Germinal center (tissue), 1 donor: ENCODE results near the gene TRIM17.

Experiments
- DNase-seq: peaks from one replicate; pipeline ENCODE4 v3.0.0; 2012; ENCODE audit warnings: mixed read lengths, low spot score

TRIM17 gene

DNA sequence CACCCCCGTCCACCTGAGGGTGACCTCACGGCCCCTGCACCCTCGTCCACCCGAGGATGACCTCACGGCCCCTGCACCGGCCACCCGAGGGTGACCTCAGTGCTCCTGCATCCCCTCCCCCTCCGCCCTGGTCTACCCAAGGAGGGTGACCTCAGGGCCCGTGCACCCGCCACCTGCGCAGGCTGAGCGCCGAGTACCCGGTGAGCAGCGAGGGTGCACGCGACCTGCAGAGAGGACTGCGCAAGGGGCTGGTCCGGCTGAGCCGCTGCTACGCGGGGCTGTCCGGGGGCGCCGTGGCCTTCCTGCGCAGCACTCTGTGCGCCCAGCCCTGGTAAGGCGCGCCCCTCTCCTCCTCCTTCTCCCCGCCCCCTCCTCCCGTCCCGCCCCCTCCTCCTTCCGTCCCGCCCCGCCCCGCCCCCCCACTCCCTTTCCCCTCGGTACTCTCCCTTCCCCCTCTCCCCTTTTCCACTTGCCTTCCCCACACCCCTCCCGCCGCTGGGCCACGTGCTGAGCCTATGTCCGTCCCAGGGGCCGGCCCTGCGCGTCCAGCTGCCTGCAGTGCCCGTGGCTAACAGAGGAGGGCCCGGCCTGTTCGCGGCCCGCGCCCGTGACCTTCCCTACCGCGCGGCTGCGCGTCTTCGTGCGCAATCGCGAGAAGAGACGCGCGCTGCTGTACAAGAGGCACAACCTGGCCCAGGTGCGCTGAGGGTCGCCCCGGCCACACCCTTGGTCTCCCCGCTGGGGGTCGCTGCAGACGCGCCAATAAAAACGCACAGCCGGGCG is 38.4 kb downstream of the TRIM17 start:
- DNase-seq: no peak

DNA sequence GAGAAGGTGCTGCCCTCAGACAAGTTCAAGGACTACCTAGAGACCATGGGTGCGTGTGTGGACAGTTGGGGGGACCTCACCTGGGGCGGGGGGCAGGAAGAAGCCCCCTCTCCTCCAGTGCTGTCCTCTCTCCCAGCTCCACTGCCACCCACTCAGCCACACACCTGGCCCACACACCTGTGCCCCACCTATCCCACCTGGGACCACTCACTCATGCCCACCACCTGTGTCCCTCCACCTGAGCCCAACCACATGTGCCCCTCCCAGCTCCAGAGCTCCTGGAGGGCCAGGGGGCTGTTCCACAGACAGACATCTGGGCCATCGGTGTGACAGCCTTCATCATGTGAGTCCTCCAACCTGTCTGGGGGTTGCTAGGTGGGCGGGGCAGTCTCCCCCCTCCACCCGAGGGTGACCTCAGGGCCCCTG is 39.0 kb downstream of the TRIM17 start:
- DNase-seq: no peak

GRCh38 chr1:228376651-228377631 is 39.7 kb downstream of the TRIM17 start:
- DNase-seq: no peak

GRCh38 chr1:228376262-228376628 is 40.4 kb downstream of the TRIM17 start:
- no peak for DNase-seq

DNA sequence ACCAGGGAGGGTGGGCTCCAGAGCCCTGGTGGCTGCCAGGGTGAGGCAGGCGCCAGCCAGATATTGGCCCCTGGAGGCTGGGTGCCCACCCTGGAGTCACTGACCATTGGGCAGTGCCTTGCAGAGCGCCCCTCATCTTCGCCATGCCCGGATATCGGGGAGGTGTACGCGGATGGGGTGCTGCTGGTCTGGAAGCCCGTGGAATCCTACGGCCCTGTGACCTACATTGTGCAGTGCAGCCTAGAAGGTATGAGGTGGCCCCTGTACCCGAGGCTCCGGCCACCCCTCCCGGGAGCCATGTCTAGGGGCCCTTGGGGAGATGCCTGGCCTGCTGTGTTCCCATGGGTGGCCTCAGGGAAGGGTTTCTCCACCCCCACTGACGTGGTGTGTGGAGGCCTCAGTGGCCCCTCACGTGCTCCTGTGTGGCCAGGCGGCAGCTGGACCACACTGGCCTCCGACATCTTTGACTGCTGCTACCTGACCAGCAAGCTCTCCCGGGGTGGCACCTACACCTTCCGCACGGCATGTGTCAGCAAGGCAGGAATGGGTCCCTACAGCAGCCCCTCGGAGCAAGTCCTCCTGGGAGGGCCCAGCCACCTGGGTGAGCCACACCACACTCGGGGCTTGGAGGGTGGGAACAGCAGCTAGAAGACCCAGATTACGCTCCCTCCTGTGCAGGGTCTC is 40.9 kb downstream of the TRIM17 start:
- no peak for DNase-seq

- DNase-seq: no peak
Measured at GRCh38 chr1:228374711-228375577, 41.7 kb downstream of the TRIM17 start.

- DNase-seq: no peak
Measured at GRCh38 chr1:228373681-228374571, 42.7 kb downstream of the TRIM17 start.

DNA sequence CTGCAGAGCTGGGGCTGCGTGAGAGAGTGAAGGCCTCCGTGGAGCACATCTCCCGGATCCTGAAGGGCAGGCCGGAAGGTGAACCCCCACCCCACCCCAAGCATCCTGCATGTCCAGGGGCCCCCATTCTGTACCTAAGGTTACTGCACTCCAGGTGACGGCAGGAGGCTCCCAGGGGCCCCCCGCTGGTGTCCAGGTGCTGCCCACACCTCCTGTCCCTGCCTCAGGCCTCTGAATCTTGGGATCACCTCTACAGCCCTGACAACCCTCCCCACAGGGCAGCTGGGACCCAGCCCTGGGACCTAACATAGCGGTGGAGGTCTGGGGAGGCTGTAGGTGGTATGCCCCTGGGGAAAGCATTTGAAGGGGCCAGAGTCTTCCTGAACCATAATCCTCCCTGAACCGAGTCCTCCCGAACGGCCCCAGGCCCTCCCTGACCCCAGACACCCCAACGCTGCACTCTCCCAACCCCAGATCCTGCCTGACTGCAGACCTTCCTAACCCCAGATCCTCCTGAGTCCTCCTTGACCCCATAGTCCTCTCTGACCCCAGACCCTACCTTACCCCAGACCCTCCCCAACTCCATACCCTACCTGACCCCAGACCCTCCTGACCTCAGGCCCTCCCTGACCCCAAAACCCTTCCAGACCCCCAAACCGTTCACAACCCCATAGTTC is 43.5 kb downstream of the TRIM17 start:
- no peak for DNase-seq

DNA sequence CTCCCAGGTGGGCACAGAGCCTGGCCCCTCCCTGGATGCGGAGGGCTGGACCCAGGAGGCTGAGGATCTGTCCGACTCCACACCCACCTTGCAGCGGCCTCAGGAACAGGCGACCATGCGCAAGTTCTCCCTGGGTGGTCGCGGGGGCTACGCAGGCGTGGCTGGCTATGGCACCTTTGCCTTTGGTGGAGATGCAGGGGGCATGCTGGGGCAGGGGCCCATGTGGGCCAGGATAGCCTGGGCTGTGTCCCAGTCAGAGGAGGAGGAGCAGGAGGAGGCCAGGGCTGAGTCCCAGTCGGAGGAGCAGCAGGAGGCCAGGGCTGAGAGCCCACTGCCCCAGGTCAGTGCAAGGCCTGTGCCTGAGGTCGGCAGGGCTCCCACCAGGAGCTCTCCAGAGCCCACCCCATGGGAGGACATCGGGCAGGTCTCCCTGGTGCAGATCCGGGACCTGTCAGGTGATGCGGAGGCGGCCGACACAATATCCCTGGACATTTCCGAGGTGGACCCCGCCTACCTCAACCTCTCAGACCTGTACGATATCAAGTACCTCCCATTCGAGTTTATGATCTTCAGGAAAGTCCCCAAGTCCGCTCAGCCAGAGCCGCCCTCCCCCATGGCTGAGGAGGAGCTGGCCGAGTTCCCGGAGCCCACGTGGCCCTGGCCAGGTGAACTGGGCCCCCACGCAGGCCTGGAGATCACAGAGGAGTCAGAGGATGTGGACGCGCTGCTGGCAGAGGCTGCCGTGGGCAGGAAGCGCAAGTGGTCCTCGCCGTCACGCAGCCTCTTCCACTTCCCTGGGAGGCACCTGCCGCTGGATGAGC is 44.3 kb downstream of the TRIM17 start:
- DNase-seq: no peak

DNA sequence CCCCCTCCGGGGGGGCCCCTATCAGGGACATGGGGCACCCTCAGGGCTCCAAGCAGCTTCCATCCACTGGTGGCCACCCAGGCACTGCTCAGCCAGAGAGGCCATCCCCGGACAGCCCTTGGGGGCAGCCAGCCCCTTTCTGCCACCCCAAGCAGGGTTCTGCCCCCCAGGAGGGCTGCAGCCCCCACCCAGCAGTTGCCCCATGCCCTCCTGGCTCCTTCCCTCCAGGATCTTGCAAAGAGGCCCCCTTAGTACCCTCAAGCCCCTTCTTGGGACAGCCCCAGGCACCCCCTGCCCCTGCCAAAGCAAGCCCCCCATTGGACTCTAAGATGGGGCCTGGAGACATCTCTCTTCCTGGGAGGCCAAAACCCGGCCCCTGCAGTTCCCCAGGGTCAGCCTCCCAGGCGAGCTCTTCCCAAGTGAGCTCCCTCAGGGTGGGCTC is 44.9 kb downstream of the TRIM17 start:
- no peak for DNase-seq

DNA sequence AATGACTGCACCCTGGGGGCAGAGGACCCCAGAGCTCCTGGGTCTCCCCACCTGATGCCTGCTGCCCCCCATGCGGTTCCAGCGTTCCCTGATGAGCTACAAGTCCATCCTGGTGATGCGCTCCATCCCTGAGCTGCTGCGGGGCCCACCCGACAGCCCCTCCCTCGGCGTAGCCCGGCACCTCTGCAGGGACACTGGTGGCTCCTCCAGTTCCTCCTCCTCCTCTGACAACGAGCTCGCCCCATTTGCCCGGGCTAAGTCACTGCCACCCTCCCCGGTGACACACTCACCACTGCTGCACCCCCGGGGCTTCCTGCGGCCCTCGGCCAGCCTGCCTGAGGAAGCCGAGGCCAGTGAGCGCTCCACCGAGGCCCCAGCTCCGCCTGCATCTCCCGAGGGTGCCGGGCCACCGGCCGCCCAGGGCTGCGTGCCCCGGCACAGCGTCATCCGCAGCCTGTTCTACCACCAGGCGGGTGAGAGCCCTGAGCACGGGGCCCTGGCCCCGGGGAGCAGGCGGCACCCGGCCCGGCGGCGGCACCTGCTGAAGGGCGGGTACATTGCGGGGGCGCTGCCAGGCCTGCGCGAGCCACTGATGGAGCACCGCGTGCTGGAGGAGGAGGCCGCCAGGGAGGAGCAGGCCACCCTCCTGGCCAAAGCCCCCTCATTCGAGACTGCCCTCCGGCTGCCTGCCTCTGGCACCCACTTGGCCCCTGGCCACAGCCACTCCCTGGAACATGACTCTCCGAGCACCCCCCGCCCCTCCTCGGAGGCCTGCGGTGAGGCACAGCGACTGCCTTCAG is 45.5 kb downstream of the TRIM17 start:
- DNase-seq: no peak

DNA sequence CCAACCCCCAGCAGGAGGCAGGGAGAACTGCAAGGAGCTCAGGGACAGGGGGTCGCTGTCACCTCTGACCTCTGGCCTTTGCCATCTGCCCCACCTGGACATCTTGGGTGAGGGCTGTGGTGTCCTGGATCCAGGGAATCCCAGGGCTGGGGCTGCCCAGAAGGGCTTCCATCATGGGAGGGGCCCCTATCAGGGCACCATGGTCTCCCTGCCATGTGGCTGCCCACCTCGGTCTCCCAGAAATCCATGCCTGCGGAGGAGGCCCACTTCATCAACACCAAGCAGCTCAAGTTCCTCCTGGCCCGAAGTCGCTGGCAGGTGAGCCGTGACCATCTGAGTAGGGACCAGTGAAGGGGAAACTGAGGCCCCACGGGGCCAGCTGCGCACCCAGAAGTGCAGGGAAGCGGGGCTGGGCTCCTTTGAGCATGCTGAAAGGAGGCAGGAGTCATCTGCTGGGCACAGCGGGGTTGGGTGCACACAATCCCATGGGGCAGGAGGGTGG is 46.2 kb downstream of the TRIM17 start:
- no peak for DNase-seq

GRCh38 chr1:228369608-228370438 is 46.8 kb downstream of the TRIM17 start:
- no peak for DNase-seq

DNA sequence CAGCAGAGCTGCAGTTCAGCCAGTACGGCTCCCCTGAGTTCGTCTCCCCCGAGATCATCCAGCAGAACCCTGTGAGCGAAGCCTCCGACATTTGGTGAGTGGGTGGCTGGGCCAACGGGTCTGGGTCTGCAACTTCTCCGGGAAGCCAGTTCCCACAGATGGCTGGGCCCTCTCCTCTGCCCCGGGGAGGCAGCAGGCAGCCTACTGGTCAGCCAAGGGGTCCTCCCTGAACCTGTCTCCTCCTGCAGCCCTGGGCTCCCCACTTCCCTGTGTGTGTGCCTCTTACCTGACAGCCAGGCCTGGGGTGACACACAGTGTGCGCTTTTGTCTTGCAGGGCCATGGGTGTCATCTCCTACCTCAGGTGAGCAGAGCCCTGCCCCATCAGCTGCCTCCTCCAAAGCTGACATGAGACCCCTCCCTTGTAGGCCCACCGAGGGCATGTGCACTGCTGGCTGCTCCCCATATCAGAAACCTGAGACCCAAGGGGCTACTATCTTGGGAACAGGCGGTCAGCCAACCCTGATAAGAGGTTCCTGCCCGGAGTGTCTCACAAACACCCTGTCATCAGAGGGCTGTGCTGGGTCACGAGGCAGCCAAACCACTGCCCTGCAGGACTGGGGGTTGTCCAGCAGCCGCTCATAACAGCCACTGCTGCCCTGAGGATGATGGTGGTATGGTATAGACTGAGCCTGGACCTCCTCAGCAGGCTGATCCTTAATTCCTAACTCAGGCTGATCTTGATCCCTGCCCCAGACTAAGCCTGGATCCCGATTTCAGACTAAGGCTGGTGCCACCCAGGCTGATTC is 47.7 kb downstream of the TRIM17 start:
- DNase-seq: no peak

DNA sequence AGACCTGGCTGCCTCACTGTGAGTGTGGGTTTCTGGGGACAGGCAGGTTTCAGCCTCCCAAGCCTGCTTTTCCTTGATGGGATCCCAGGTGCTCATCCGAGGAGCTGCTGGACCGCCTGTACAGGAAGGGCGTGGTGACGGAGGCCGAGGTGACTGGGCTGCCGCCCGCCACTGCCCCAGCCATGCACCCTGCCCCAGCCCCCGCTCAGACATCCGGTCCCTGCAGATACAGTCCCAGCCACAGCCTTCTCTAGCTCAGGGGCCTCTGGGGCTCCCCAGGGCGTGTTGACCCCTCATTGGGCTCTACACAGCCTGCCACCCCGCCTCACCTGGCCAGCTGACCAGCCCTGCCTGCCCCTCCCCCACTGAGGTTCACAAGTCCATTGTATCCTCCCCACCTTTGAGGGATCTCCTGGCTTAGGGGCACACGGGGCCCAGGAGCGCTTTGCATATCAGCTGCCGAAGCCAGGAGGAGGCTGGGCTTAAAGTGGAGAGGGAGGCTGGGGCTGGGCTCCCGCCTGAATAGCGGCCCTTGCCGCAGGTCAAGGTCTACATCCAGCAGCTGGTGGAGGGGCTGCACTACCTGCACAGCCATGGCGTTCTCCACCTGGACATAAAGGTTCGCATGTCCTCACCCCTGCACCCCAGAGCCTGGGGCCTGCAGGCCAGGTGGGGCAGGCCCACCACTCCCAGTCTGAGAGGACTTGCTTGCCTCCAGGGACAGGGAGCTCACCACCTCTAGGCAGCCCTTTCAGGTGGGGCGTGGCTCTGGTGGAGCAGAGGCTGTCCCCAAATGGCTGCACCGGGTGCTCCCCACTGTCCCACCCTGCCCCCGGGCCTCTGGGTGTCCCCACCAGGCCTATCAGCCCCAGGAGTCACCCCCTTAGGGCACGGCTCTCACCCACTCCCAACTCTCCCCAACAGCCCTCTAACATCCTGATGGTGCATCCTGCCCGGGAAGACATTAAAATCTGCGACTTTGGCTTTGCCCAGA is 48.6 kb downstream of the TRIM17 start:
- DNase-seq: no peak
